B cell (primary cell): Measurements from ENCODE around the gene EPHB1. TPM values are rescaled to one million over a fixed set of nuclear protein-coding genes. Genes with fewer than 3 reads are reported as not detected.

Experiments used
- ATAC-seq: fragments of 200-7000 bp; cut with Tn5 transposase; one replicate; pipeline ENCODE4 v1.10.0; 2021; ENCODE audit warnings: low read depth, mild to moderate bottlenecking, moderate number of reproducible peaks, moderate library complexity
- CTCF ChIA-PET: fragments of 350-600 bp; sonication (Branson Sonifier 250); formaldehyde crosslinking; loops from one replicate; lab custom pipeline; 2021; ENCODE audit warnings: antibody characterized with exemption, inconsistent platforms; lab: Charles Lee
- POLR2A ChIA-PET: fragments of 350-600 bp; sonication (Branson Sonifier 250); formaldehyde crosslinking; loops from one replicate; lab custom pipeline; 2021; ENCODE audit warnings: antibody characterized with exemption; lab: Charles Lee
- DNase-seq: peaks from one replicate; pipeline ENCODE4 v3.0.0; 2013
- H2AFZ ChIP-seq: 2 replicates; pipeline ENCODE4 v1.6.1; 2012; ENCODE audit warnings: mild to moderate bottlenecking, low read depth, low read length; ENCODE audit not compliant: insufficient read depth, poor library complexity, severe bottlenecking
- H3K27ac ChIP-seq, 2 donors: 1 replicate in 1 of 2; 2 replicates in 1 of 2; pipeline ENCODE4 v1.5.1; 2012 to 2013; ENCODE audit warnings: low read length in 2 of 2, mild to moderate bottlenecking in 2 of 2, moderate library complexity in 1 of 2
- H3K27me3 ChIP-seq, 4 experiments: fragments of 200-600 bp in 1 of 4; sonication (generic) in 1 of 4; replicated peaks in 1 of 4; 1 replicate in 2 of 4; 2 replicates in 2 of 4; pipeline versions ENCODE4 v1.6.1 to v1.7.0; 2013 to 2016; ENCODE audit warnings: low read length in 3 of 4, mild to moderate bottlenecking in 2 of 4, mixed read lengths in 1 of 4, moderate library complexity in 1 of 4; ENCODE audit not compliant: insufficient read depth in 4 of 4, control insufficient read depth in 3 of 4; ENCODE audit errors: control extremely low read depth in 1 of 4
- H3K36me3 ChIP-seq, 2 experiments: replicated peaks in 1 of 2; 1 replicate in 1 of 2; 2 replicates in 1 of 2; pipeline versions ENCODE4 v1.6.1 to v1.7.1; 2013; ENCODE audit warnings: low read length in 1 of 2; ENCODE audit not compliant: insufficient read depth in 2 of 2, control insufficient read depth in 1 of 2; ENCODE audit errors: control extremely low read depth in 1 of 2, extremely low read depth in 1 of 2
- H3K4me1 ChIP-seq, 2 donors: fragments of 200-600 bp in 1 of 2; sonication (generic) in 1 of 2; 1 replicate in 1 of 2; 2 replicates in 1 of 2; pipeline versions ENCODE4 v1.5.1 to v1.6.1; 2013 to 2017; ENCODE audit warnings: low read length in 2 of 2; ENCODE audit not compliant: control insufficient read depth in 2 of 2, insufficient read depth in 2 of 2
- H3K4me2 ChIP-seq: replicated peaks from 2 replicates; pipeline ENCODE3; 2012; ENCODE audit warnings: mild to moderate bottlenecking, low read depth, low read length; ENCODE audit not compliant: poor library complexity, severe bottlenecking
- H3K4me3 ChIP-seq, 5 experiments: fragments of 200-600 bp in 1 of 5; sonication (generic) in 1 of 5; 1 replicate in 3 of 5; 2 replicates in 2 of 5; pipeline versions ENCODE4 v1.5.1 to v1.7.0; 2011 to 2016; ENCODE audit warnings: low read length in 4 of 5, mild to moderate bottlenecking in 4 of 5, low read depth in 2 of 5, control low read depth in 1 of 5, moderate library complexity in 1 of 5; ENCODE audit not compliant: insufficient read depth in 1 of 5; ENCODE audit errors: control extremely low read depth in 1 of 5, extremely low read depth in 1 of 5
- H3K79me2 ChIP-seq: fragments of 200-600 bp; sonication (generic); one replicate; pipeline ENCODE4 v1.6.0; 2016; ENCODE audit warnings: low read length; ENCODE audit not compliant: control insufficient read depth, insufficient read depth
- H3K9ac ChIP-seq: fragments of 200-600 bp; sonication (generic); 2 replicates; pipeline ENCODE4 v1.6.1; 2017; ENCODE audit warnings: mild to moderate bottlenecking, low read length, moderate library complexity
- H3K9me3 ChIP-seq, 3 donors: one replicate each; pipeline versions ENCODE4 v1.6.1 to v1.7.1; 2013; ENCODE audit warnings: low read length in 2 of 3; ENCODE audit not compliant: control insufficient read depth in 2 of 3, insufficient read depth in 1 of 3; ENCODE audit errors: control extremely low read depth in 1 of 3
- H4K20me1 ChIP-seq: 2 replicates; pipeline ENCODE4 v1.6.0; 2012; ENCODE audit warnings: mild to moderate bottlenecking, low read length; ENCODE audit not compliant: insufficient read depth, control insufficient read depth, poor library complexity, severe bottlenecking
- H3K27ac Mint-ChIP-seq: one replicate; pipeline ENCODE4 v1.8.0; 2021; ENCODE audit warnings: mixed read lengths
- H3K27me3 Mint-ChIP-seq: one replicate; pipeline ENCODE4 v1.8.0; 2021; ENCODE audit warnings: mixed read lengths
- H3K4me1 Mint-ChIP-seq: one replicate; pipeline ENCODE4 v1.8.0; 2021; ENCODE audit warnings: mixed read lengths
- H3K4me3 Mint-ChIP-seq: one replicate; pipeline ENCODE4 v1.8.0; 2021; ENCODE audit warnings: mixed read lengths
- H3K9me3 Mint-ChIP-seq: one replicate; pipeline ENCODE4 v1.8.0; 2022; ENCODE audit warnings: mixed read lengths; ENCODE audit not compliant: insufficient read depth
- CTCF ChIP-seq: fragments of 200-600 bp; IDR thresholded peaks from one replicate; pipeline ENCODE4 v1.8.0; 2022; ENCODE audit warnings: antibody characterized with exemption, mild to moderate bottlenecking
- EZH2 ChIP-seq: IDR thresholded peaks from 2 replicates; pipeline ENCODE4 v1.6.1; 2012; ENCODE audit warnings: borderline replicate concordance, low read depth, mild to moderate bottlenecking, moderate library complexity, low read length; ENCODE audit not compliant: insufficient read depth, poor library complexity, severe bottlenecking
- WGBS: methylation state at CpG from one replicate; pipeline ENCODE4 v1.1.5; 2013; ENCODE audit warnings: missing lambda C conversion rate; ENCODE audit not compliant: insufficient coverage; 5-methylcytosine and 5-hydroxymethylcytosine counted together
- intact Hi-C: fragments of 100-400 bp; cut with micrococcal nuclease; formaldehyde crosslinking; loops from one replicate; pipeline ENCODE4 v1.10.0; 2022
- polyA plus RNA-seq: library from polyadenylated mRNA; depleted of rRNA; stranded (reverse); fragments of >200 nt; gene quantifications from 2 replicates; pipeline ENCODE4 v1.2.3, GENCODE V29; 2012
- total RNA-seq, 2 donors: library from RNA; stranded (reverse); fragments of 120-200 nt in 1 of 2; gene quantifications; 1 replicate in 1 of 2; 2 replicates in 1 of 2; pipeline versions ENCODE4 v1.2.3 to v1.2.4, GENCODE V29; 2013 to 2022

Gene EPHB1
- total and polyA plus RNA-seq, 2 donors (not counting 1 experiment from before 2014, with no cell fraction given), result 0.01 TPM; not detected in 1

- Mint-ChIP-seq H3K27me3 (peaks cover 12% of the 10 kb centered on the region), H3K4me1 (no peaks in the 10 kb centered on the region), H3K4me3 (no peak overlapping the region), H3K27ac (no peak overlapping the region), H3K9me3 (no peaks in the 10 kb centered on the region)
- H3K36me3 ChIP-seq, result no peaks in the 10 kb centered on the region
- ATAC-seq (no peak), DNase-seq (no peak)
- H3K4me3 ChIP-seq, result no peak overlapping the region
- intact Hi-C loops, result no loop called here
- H3K4me2 ChIP-seq, result no peak overlapping the region
- 86% methylated on average over 1 of the region's 3 CpGs for WGBS
- H3K9ac ChIP-seq, result no peak overlapping the region
- no peak overlapping the region for H3K27ac ChIP-seq
- no peaks in the 10 kb centered on the region for H3K4me1 ChIP-seq
- ChIA-PET CTCF (no interaction called here), POLR2A (no interaction called here)
- no peaks in the 10 kb centered on the region for H4K20me1 ChIP-seq
- H3K79me2 ChIP-seq, result no peaks in the 10 kb centered on the region
- no peak overlapping the region for H2AFZ ChIP-seq
- H3K27me3 ChIP-seq, result no peaks in the 10 kb centered on the region
- TF ChIP-seq EZH2 (no peak), CTCF (no peak)
- H3K9me3 ChIP-seq, result no peaks in the 10 kb centered on the region
These were observed 387.4 kb downstream of the EPHB1 start for GRCh38 chr3:135182364-135182998.

GRCh38 chr3:135190658-135191057, 395.6 kb downstream of the EPHB1 start:
- Histone ChIP-seq H3K27me3 (no peaks in the 10 kb centered on the region), H3K4me2 (no peak overlapping the region), H3K9ac (no peak overlapping the region), H3K9me3 (no peaks in the 10 kb centered on the region), H2AFZ (no peak overlapping the region), H3K79me2 (no peaks in the 10 kb centered on the region), H3K36me3 (no peaks in the 10 kb centered on the region), H3K27ac (no peak overlapping the region), H4K20me1 (no peaks in the 10 kb centered on the region), H3K4me1 (no peaks in the 10 kb centered on the region), H3K4me3 (no peak overlapping the region)
- Mint-ChIP-seq H3K4me1 (no peaks in the 10 kb centered on the region), H3K4me3 (no peak overlapping the region), H3K27ac (no peak overlapping the region), H3K9me3 (no peaks in the 10 kb centered on the region), H3K27me3 (no peaks in the 10 kb centered on the region)
- TF ChIP-seq CTCF (no peak), EZH2 (no peak)
- ChIA-PET POLR2A (no interaction called here), CTCF (no interaction called here)
- intact Hi-C loops, result no loop called here
- DNase-seq (no peak), ATAC-seq (no peak)
- no CpG with 5 or more reads among the region's 2 CpGs for WGBS
